ENCODE measurements around the gene PDE2A. TPM values are rescaled to one million over a fixed set of nuclear protein-coding genes. Genes with fewer than 3 reads are reported as not detected.

Gene PDE2A
- total RNA-seq, 1 experiment from 2014 or later: 1.1 TPM

- no peaks in the 10 kb centered on the region for H3K36me3 Mint-ChIP-seq (ENCODE audit: insufficient read depth, unreplicated experiment)
- peaks cover 89% of the 10 kb centered on the region for H3K27me3 Mint-ChIP-seq (ENCODE audit: unreplicated experiment)
- intact Hi-C loops (cut with micrococcal nuclease; ENCODE audit: unreplicated experiment): no loop called here
- no peaks in the 10 kb centered on the region for H3K4me1 Mint-ChIP-seq (ENCODE audit: low read depth, unreplicated experiment)
- no peak for DNase-seq
- H3K4me3 Mint-ChIP-seq (ENCODE audit: low read depth, unreplicated experiment): no peak overlapping the region
- H3K9me3 Mint-ChIP-seq (ENCODE audit: low read depth, unreplicated experiment): no peaks in the 10 kb centered on the region
- TF ChIP-seq, protein P1, sequence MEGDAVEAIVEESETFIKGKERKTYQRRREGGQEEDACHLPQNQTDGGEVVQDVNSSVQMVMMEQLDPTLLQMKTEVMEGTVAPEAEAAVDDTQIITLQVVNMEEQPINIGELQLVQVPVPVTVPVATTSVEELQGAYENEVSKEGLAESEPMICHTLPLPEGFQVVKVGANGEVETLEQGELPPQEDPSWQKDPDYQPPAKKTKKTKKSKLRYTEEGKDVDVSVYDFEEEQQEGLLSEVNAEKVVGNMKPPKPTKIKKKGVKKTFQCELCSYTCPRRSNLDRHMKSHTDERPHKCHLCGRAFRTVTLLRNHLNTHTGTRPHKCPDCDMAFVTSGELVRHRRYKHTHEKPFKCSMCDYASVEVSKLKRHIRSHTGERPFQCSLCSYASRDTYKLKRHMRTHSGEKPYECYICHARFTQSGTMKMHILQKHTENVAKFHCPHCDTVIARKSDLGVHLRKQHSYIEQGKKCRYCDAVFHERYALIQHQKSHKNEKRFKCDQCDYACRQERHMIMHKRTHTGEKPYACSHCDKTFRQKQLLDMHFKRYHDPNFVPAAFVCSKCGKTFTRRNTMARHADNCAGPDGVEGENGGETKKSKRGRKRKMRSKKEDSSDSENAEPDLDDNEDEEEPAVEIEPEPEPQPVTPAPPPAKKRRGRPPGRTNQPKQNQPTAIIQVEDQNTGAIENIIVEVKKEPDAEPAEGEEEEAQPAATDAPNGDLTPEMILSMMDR (IDR thresholded peaks at IDR 0.05; ENCODE audit: unreplicated experiment): no peak
- H3K27ac Mint-ChIP-seq (ENCODE audit: unreplicated experiment): no peak overlapping the region
- CTCF ChIA-PET: interaction anchor here (0.5 to 0.7 kb wide), 2 partner anchors 17 to 100 kb away, joined by 3 to 5 read pairs; no protein-coding TSS in a partner anchor
- BruUV-seq (replicated peaks): no TSS peak
Observed at GRCh38 chr11:72625691-72626413, 48.4 kb downstream of the PDE2A start.

DNA sequence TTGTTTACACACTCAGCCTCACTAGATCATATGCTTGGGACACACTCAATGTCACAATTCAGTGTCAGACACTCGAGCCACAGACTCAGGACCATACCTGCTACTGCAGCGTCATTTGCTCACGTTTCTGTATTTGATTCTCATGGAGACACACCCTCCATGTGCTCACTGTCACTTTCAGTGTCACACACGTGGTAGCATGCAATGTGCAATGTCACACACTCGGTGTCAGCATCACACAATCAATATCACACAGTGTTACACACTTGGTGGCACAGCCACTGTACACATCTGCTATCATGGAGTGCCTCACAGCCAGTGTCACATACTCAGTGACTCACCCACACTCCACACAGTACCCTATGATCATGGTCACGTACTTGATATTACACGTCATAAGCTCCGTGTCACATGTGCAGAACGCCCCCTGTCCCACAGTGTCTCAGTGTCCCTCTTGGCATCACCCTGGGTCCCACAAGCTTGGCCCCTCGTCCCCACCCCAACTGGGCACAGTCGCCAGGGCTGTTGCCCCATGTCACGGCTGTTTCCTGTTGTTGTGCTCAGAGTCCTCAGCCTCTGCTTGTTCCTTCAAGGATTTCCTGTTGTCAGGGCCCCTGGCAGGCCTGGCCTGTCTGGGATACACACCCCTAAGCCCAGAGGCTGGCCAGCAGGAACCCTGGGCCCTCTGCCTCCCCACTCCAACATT lies 49.6 kb downstream of the PDE2A start:
- H3K4me1 Mint-ChIP-seq (ENCODE audit: low read depth, unreplicated experiment): no peaks in the 10 kb centered on the region
- no TSS peak for BruUV-seq (replicated peaks)
- TF ChIP-seq, protein P1 (IDR thresholded peaks at IDR 0.05; ENCODE audit: unreplicated experiment): no peak

DNA sequence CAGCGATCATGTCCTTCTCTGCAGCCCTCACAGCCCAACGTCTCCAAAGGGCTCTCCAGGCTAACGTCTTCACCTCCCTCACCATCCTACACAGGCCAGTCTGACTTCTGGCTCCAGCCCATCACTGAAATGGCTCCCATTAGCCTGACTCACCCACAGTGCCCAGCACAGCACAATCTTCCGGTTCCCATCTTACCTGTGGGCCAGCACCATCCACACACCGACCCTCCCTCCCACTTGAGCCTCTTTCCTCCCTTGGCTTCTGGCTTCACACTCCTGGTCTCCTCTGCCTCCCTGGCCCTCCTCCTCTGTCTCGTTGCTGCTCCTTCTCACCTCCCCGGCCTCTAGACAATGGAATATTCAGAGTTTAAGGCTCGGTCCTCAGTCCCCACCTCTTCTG lies 51.2 kb downstream of the PDE2A start:
- CTCF ChIA-PET: no interaction called here
- Mint-ChIP-seq H3K27me3 (ENCODE audit: unreplicated experiment) (peaks cover 88% of the 10 kb centered on the region), H3K9me3 (ENCODE audit: low read depth, unreplicated experiment) (no peaks in the 10 kb centered on the region), H3K36me3 (ENCODE audit: insufficient read depth, unreplicated experiment) (no peaks in the 10 kb centered on the region), H3K4me1 (ENCODE audit: low read depth, unreplicated experiment) (no peaks in the 10 kb centered on the region), H3K27ac (ENCODE audit: unreplicated experiment) (no peak overlapping the region), H3K4me3 (ENCODE audit: low read depth, unreplicated experiment) (no peak overlapping the region)
- BruUV-seq (replicated peaks): no TSS peak
- DNase-seq: no peak
- TF ChIP-seq, protein P1 (IDR thresholded peaks at IDR 0.05; ENCODE audit: unreplicated experiment): no peak
- intact Hi-C loops (cut with micrococcal nuclease; ENCODE audit: unreplicated experiment): no loop called here

More for the DNA sequence above, 49.6 kb downstream of the PDE2A start:
- intact Hi-C loops (cut with micrococcal nuclease; ENCODE audit: unreplicated experiment): no loop called here
- no peak overlapping the region for H3K4me3 Mint-ChIP-seq (ENCODE audit: low read depth, unreplicated experiment)
- DNase-seq: no peak
- no peak overlapping the region for H3K27ac Mint-ChIP-seq (ENCODE audit: unreplicated experiment)
- CTCF ChIA-PET: no interaction called here
- no peaks in the 10 kb centered on the region for H3K9me3 Mint-ChIP-seq (ENCODE audit: low read depth, unreplicated experiment)
- no peaks in the 10 kb centered on the region for H3K36me3 Mint-ChIP-seq (ENCODE audit: insufficient read depth, unreplicated experiment)
- peaks cover 86% of the 10 kb centered on the region for H3K27me3 Mint-ChIP-seq (ENCODE audit: unreplicated experiment)

- Mint-ChIP-seq H3K27ac (ENCODE audit: unreplicated experiment) (no peak overlapping the region), H3K36me3 (ENCODE audit: insufficient read depth, unreplicated experiment) (no peaks in the 10 kb centered on the region), H3K4me3 (ENCODE audit: low read depth, unreplicated experiment) (no peak overlapping the region), H3K4me1 (ENCODE audit: low read depth, unreplicated experiment) (no peaks in the 10 kb centered on the region), H3K9me3 (ENCODE audit: low read depth, unreplicated experiment) (no peaks in the 10 kb centered on the region), H3K27me3 (ENCODE audit: unreplicated experiment) (peaks cover 94% of the 10 kb centered on the region)
- TF ChIP-seq, protein P1 (IDR thresholded peaks at IDR 0.05; ENCODE audit: unreplicated experiment): no peak
- DNase-seq: no peak
- CTCF ChIA-PET: no interaction called here
- intact Hi-C loops (cut with micrococcal nuclease; ENCODE audit: unreplicated experiment): no loop called here
- BruUV-seq (replicated peaks): no TSS peak
Observed at GRCh38 chr11:72621008-72621610, 53.1 kb downstream of the PDE2A start.

Measured in Calu3 (cell line).